Keratinocyte (primary cell): ENCODE data around the gene NLRP7. TPM values are rescaled to one million over a fixed set of nuclear protein-coding genes. Genes with fewer than 3 reads are reported as not detected.
"Not testable (repeated sequence)": the region's sequence is repeated elsewhere in the genome, so short reads cannot be mapped to it uniquely, and the experiment has no call there.

Experiments
- DNase-seq: peaks from one replicate; pipeline ENCODE4 v3.0.0-alpha.2; 2011; ENCODE audit warnings: low read depth, missing footprints, low spot score
- FAIRE-seq: peaks from 2 replicates; lab custom pipeline; 2011; peaks lifted over from hg19 to GRCh38; lab: Jason Lieb, UNC
- H2AFZ ChIP-seq: 2 replicates; pipeline ENCODE4 v1.6.0; 2012; ENCODE audit warnings: low read length, control low read depth, inconsistent platforms; ENCODE audit not compliant: control insufficient read depth
- H3K27ac ChIP-seq: 2 replicates; pipeline ENCODE4 v1.5.1; 2011; ENCODE audit warnings: low read length; ENCODE audit not compliant: control insufficient read depth, insufficient read depth
- H3K27me3 ChIP-seq: 3 replicates; pipeline ENCODE4 v1.6.0; 2011; ENCODE audit warnings: low read length; ENCODE audit not compliant: control insufficient read depth, insufficient read depth; ENCODE audit errors: extremely low read depth
- H3K36me3 ChIP-seq, 2 experiments: 2 replicates in 1 of 2; 3 replicates in 1 of 2; pipeline ENCODE4 v1.5.1; 2011; ENCODE audit warnings: low read length in 2 of 2, mild to moderate bottlenecking in 1 of 2; ENCODE audit not compliant: control insufficient read depth in 2 of 2, insufficient read depth in 2 of 2; ENCODE audit errors: extremely low read depth in 1 of 2
- H3K4me1 ChIP-seq: 3 replicates; pipeline ENCODE4 v1.5.1; 2011; ENCODE audit warnings: low read length; ENCODE audit not compliant: control insufficient read depth, insufficient read depth; ENCODE audit errors: extremely low read depth
- H3K4me2 ChIP-seq: 3 replicates; pipeline ENCODE4 v1.6.0; 2011; ENCODE audit warnings: low read depth, low read length; ENCODE audit not compliant: control insufficient read depth, insufficient read depth; ENCODE audit errors: extremely low read depth
- H3K4me3 ChIP-seq, 3 experiments: fragments of 200-600 bp in 1 of 3; sonication (generic) in 1 of 3; 2 replicates in 2 of 3; 3 replicates in 1 of 3; pipeline ENCODE4 v1.5.1; 2011 to 2016; ENCODE audit warnings: low read length in 3 of 3, mild to moderate bottlenecking in 3 of 3, control low read depth in 2 of 3, inconsistent platforms in 1 of 3, low read depth in 1 of 3, mixed read lengths in 1 of 3, mixed run types in 1 of 3, moderate library complexity in 1 of 3; ENCODE audit not compliant: control insufficient read depth in 2 of 3, insufficient read depth in 2 of 3; ENCODE audit errors: extremely low read depth in 1 of 3
- H3K79me2 ChIP-seq: 2 replicates; pipeline ENCODE4 v1.6.0; 2012; ENCODE audit warnings: low read length; ENCODE audit not compliant: control insufficient read depth, insufficient read depth
- H3K9ac ChIP-seq: 3 replicates; pipeline ENCODE4 v1.6.0; 2011; ENCODE audit warnings: low read length; ENCODE audit not compliant: control insufficient read depth, insufficient read depth; ENCODE audit errors: extremely low read depth
- H3K9me1 ChIP-seq: 3 replicates; pipeline ENCODE4 v1.6.0; 2011; ENCODE audit warnings: low read length; ENCODE audit not compliant: control insufficient read depth, insufficient read depth; ENCODE audit errors: extremely low read depth
- H3K9me3 ChIP-seq: 2 replicates; pipeline ENCODE4 v1.5.1; 2012; ENCODE audit warnings: low read depth, low read length; ENCODE audit not compliant: control insufficient read depth
- H4K20me1 ChIP-seq: 3 replicates; pipeline ENCODE4 v1.6.0; 2011; ENCODE audit warnings: low read length; ENCODE audit not compliant: control insufficient read depth, insufficient read depth; ENCODE audit errors: extremely low read depth
- CTCF ChIP-seq, 3 experiments: IDR thresholded peaks in 1 of 3; conservative IDR thresholded peaks in 1 of 3; optimal IDR thresholded peaks in 1 of 3; 2 replicates in 2 of 3; 3 replicates in 1 of 3; pipeline versions ENCODE3 to v1.5.1; 2011; ENCODE audit warnings: low read length in 3 of 3, mild to moderate bottlenecking in 3 of 3, moderate library complexity in 2 of 3, control low read depth in 1 of 3, inconsistent platforms in 1 of 3; ENCODE audit not compliant: insufficient read depth in 2 of 3; ENCODE audit errors: extremely low read depth in 1 of 3
- EZH2 ChIP-seq: IDR thresholded peaks from one replicate; pipeline ENCODE4 v1.6.1; 2012; ENCODE audit warnings: inconsistent platforms, mild to moderate bottlenecking, low read length, moderate library complexity
- dilution Hi-C: fragments of 300-500 bp; cut with MboI; formaldehyde crosslinking; loops from one replicate; pipeline ENCODE4 v1.7.0; 2020; ENCODE audit warnings: low sequenced_read_pairs; ENCODE audit not compliant: extremely low pct_ligation_motif_present
- polyA plus RNA-seq, 5 experiments: library from polyadenylated mRNA; depleted of rRNA in 3 of 5; stranded (reverse) in 3 of 5; stranded (forward) in 1 of 5; unstranded in 1 of 5; fragments of >200 nt; gene quantifications; 1 replicate in 1 of 5; 2 replicates in 3 of 5; 3 replicates in 1 of 5; pipeline versions ENCODE4 v1.2.1 to v1.2.3, GENCODE V29; 2011 to 2012; ENCODE audit warnings: missing spikeins in 2 of 5, low read depth in 1 of 5, low replicate concordance in 1 of 5

Gene NLRP7
- polyA plus RNA-seq, 1 donor (not counting 4 experiments of a cell fraction or from before 2014, with no cell fraction given), result not detected

- Histone ChIP-seq H3K4me3 (no peak overlapping the region), H4K20me1 (no peaks in the 10 kb centered on the region), H3K4me1 (no peaks in the 10 kb centered on the region), H3K9me1 (no peaks in the 10 kb centered on the region), H3K27ac (no peak overlapping the region), H3K4me2 (no peak overlapping the region), H3K36me3 (no peaks in the 10 kb centered on the region), H2AFZ (no peak overlapping the region), H3K79me2 (no peaks in the 10 kb centered on the region), H3K9me3 (peaks cover 5% of the 10 kb centered on the region), H3K27me3 (no peaks in the 10 kb centered on the region), H3K9ac (no peak overlapping the region)
- DNase-seq, result no peak
- dilution Hi-C loops, result no loop called here
- TF ChIP-seq EZH2, result no peak
- TF ChIP-seq CTCF (optimal IDR thresholded peaks at IDR 0.05 in 1 of 3, IDR thresholded peaks at IDR 0.05 in 1 of 3, conservative IDR thresholded peaks at IDR 0.05 in 1 of 3; ENCODE audit: extremely low read depth in 1 of 3, insufficient read depth in 2 of 3, low read length in 3 of 3), result no peak
- no peak for FAIRE-seq
Observed at GRCh38 chr19:54905421-54905802, 41.9 kb downstream of the NLRP7 start.

- not testable (repeated sequence) for FAIRE-seq
Observed at GRCh38 chr19:54904261-54904660, 43.1 kb downstream of the NLRP7 start.

GRCh38 chr19:54903303-54903702 lies 44.0 kb downstream of the NLRP7 start:
- no peaks in the 10 kb centered on the region for H3K79me2 ChIP-seq
- H3K4me1 ChIP-seq, result no peaks in the 10 kb centered on the region
- no peaks in the 10 kb centered on the region for H3K9me1 ChIP-seq
- no peaks in the 10 kb centered on the region for H4K20me1 ChIP-seq
- no peak overlapping the region for H3K4me3 ChIP-seq
- H3K9me3 ChIP-seq, result no peaks in the 10 kb centered on the region
- no peak overlapping the region for H3K27ac ChIP-seq
- no peak for DNase-seq
- no peak for TF ChIP-seq EZH2
- no peak overlapping the region for H3K4me2 ChIP-seq
- no peak overlapping the region for H2AFZ ChIP-seq
- dilution Hi-C loops, result no loop called here
- no peak overlapping the region for H3K9ac ChIP-seq
- H3K27me3 ChIP-seq, result no peaks in the 10 kb centered on the region
- FAIRE-seq, result no peak
- no peaks in the 10 kb centered on the region for H3K36me3 ChIP-seq

More at GRCh38 chr19:54904261-54904660, 43.1 kb downstream of the NLRP7 start:
- H3K36me3 ChIP-seq, dilution Hi-C loops, DNase-seq, H3K79me2 ChIP-seq, H3K9me3 ChIP-seq, H3K9me1 ChIP-seq, H3K27ac ChIP-seq, H3K4me1 ChIP-seq, H2AFZ ChIP-seq, H4K20me1 ChIP-seq, H3K9ac ChIP-seq, H3K4me2 ChIP-seq, H3K4me3 ChIP-seq, H3K27me3 ChIP-seq: not testable (repeated sequence)
